ENCODE results near the gene CDKL4.

DNA sequence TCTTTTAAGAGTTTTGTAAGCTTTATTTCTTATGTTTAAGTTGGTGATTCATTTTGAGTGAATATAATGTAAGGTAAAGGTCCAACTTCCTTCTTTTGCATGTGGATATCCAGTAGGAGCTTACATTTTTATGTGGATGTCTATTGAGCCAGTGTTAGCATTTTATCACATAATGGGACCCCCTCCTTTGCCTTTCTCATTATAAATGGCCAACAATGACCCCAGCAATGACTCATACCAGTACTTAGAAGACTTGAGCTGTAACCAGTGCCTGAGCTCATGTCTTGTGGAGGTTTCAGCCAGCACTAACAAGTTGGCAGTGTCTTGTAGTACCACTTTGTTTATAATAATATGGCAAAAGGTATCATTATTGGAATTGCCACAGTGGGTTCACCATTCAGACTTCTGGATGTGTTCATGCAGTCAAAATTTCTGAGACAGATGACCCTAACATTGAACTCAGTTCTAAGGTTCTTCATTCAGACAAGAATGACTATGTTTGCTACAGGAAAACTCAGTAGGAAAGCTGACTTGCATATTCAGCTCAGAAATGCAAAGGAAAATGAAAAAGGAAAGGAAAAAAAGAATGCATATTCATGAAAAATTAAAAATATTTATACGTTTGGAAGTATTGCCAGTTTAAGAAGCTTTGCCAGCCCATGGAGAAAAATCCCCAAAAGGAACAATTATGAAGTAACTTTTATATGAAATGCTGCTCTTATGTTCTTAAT lies 41.0 kb downstream of the CDKL4 start:
- TF ChIP-seq POLR2A (IDR thresholded peaks at IDR 0.05) (no peak), POLR2AphosphoS5 (IDR thresholded peaks at IDR 0.05) (no peak), EP300 (IDR thresholded peaks at IDR 0.05) (no peak)
- TF ChIP-seq, protein P1, sequence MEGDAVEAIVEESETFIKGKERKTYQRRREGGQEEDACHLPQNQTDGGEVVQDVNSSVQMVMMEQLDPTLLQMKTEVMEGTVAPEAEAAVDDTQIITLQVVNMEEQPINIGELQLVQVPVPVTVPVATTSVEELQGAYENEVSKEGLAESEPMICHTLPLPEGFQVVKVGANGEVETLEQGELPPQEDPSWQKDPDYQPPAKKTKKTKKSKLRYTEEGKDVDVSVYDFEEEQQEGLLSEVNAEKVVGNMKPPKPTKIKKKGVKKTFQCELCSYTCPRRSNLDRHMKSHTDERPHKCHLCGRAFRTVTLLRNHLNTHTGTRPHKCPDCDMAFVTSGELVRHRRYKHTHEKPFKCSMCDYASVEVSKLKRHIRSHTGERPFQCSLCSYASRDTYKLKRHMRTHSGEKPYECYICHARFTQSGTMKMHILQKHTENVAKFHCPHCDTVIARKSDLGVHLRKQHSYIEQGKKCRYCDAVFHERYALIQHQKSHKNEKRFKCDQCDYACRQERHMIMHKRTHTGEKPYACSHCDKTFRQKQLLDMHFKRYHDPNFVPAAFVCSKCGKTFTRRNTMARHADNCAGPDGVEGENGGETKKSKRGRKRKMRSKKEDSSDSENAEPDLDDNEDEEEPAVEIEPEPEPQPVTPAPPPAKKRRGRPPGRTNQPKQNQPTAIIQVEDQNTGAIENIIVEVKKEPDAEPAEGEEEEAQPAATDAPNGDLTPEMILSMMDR (IDR thresholded peaks at IDR 0.05), result no peak

All from suprapubic skin (tissue), 4 donors.